ENCODE measurements around the gene UBL5. TPM values are rescaled to one million over a fixed set of nuclear protein-coding genes. Genes with fewer than 3 reads are reported as not detected.

UBL5 gene
- total RNA-seq, 1 donor = 111 TPM

GRCh38 chr19:9796113-9796773 is 31.5 kb upstream of the UBL5 start:
- DNase-seq (ENCODE audit: insufficient read length, low spot score, missing footprints) = peak; percentile 85
- H3K79me2 ChIP-seq (ENCODE audit: insufficient read depth, low read length) = no peaks in the 10 kb centered on the region
- H3K4me2 ChIP-seq (ENCODE audit: insufficient read depth, low read length) = no peak overlapping the region
- peak overlapping the region; percentile 13 for H2AFZ ChIP-seq (ENCODE audit: low read length)
- no peaks in the 10 kb centered on the region for H4K20me1 ChIP-seq (ENCODE audit: insufficient read depth, low read length)
- peaks cover 5% of the 10 kb centered on the region for H3K4me1 ChIP-seq (ENCODE audit: insufficient read depth, low read length)
- H3K36me3 ChIP-seq (ENCODE audit: insufficient read depth, low read length) = no peaks in the 10 kb centered on the region
- peak; percentile 89 for TF ChIP-seq CTCF (IDR thresholded peaks at IDR 0.05; ENCODE audit: extremely low read depth, low read depth, low read length)
- no peaks in the 10 kb centered on the region for H3K9me3 ChIP-seq (ENCODE audit: low read depth, low read length)
- H3K27ac ChIP-seq (ENCODE audit: low read depth, low read length) = no peak overlapping the region
- no peaks in the 10 kb centered on the region for H3K27me3 ChIP-seq (ENCODE audit: insufficient read depth, low read length)
- H3K4me3 ChIP-seq (ENCODE audit: insufficient read depth, low read length) = no peak overlapping the region

- Histone ChIP-seq H3K27me3 (ENCODE audit: insufficient read depth, low read length) (no peaks in the 10 kb centered on the region), H3K79me2 (ENCODE audit: insufficient read depth, low read length) (no peaks in the 10 kb centered on the region), H3K4me3 (ENCODE audit: insufficient read depth, low read length) (no peak overlapping the region), H3K9me3 (ENCODE audit: low read depth, low read length) (no peaks in the 10 kb centered on the region), H2AFZ (ENCODE audit: low read length) (no peak overlapping the region), H4K20me1 (ENCODE audit: insufficient read depth, low read length) (no peaks in the 10 kb centered on the region), H3K4me2 (ENCODE audit: insufficient read depth, low read length) (no peak overlapping the region), H3K27ac (ENCODE audit: low read depth, low read length) (no peak overlapping the region), H3K4me1 (ENCODE audit: insufficient read depth, low read length) (peaks cover 2% of the 10 kb centered on the region), H3K36me3 (ENCODE audit: insufficient read depth, low read length) (no peaks in the 10 kb centered on the region)
- no peak for TF ChIP-seq CTCF (IDR thresholded peaks at IDR 0.05; ENCODE audit: extremely low read depth, low read depth, low read length)
- no peak for DNase-seq (ENCODE audit: insufficient read length, low spot score, missing footprints)
These were observed 29.8 kb upstream of the UBL5 start for GRCh38 chr19:9797871-9798270.

GRCh38 chr19:9799162-9799561 is 28.6 kb upstream of the UBL5 start:
- Histone ChIP-seq H3K27me3 (ENCODE audit: insufficient read depth, low read length) (no peaks in the 10 kb centered on the region), H2AFZ (ENCODE audit: low read length) (no peak overlapping the region), H3K27ac (ENCODE audit: low read depth, low read length) (no peak overlapping the region), H4K20me1 (ENCODE audit: insufficient read depth, low read length) (no peaks in the 10 kb centered on the region), H3K4me2 (ENCODE audit: insufficient read depth, low read length) (no peak overlapping the region), H3K36me3 (ENCODE audit: insufficient read depth, low read length) (no peaks in the 10 kb centered on the region), H3K79me2 (ENCODE audit: insufficient read depth, low read length) (no peaks in the 10 kb centered on the region), H3K9me3 (ENCODE audit: low read depth, low read length) (no peaks in the 10 kb centered on the region), H3K4me1 (ENCODE audit: insufficient read depth, low read length) (peaks cover 2% of the 10 kb centered on the region), H3K4me3 (ENCODE audit: insufficient read depth, low read length) (no peak overlapping the region)
- peak; percentile 81 for DNase-seq (ENCODE audit: insufficient read length, low spot score, missing footprints)
- no peak for TF ChIP-seq CTCF (IDR thresholded peaks at IDR 0.05; ENCODE audit: extremely low read depth, low read depth, low read length)

- no peak overlapping the region for H3K27ac ChIP-seq (ENCODE audit: low read depth, low read length)
- no peaks in the 10 kb centered on the region for H4K20me1 ChIP-seq (ENCODE audit: insufficient read depth, low read length)
- no peak overlapping the region for H3K4me2 ChIP-seq (ENCODE audit: insufficient read depth, low read length)
- no peaks in the 10 kb centered on the region for H3K79me2 ChIP-seq (ENCODE audit: insufficient read depth, low read length)
- H3K4me1 ChIP-seq (ENCODE audit: insufficient read depth, low read length) = no peaks in the 10 kb centered on the region
- no peak for TF ChIP-seq CTCF (IDR thresholded peaks at IDR 0.05; ENCODE audit: extremely low read depth, low read depth, low read length)
- no peaks in the 10 kb centered on the region for H3K27me3 ChIP-seq (ENCODE audit: insufficient read depth, low read length)
- DNase-seq (ENCODE audit: insufficient read length, low spot score, missing footprints) = peak; percentile 31
- no peak overlapping the region for H2AFZ ChIP-seq (ENCODE audit: low read length)
- H3K4me3 ChIP-seq (ENCODE audit: insufficient read depth, low read length) = no peak overlapping the region
- peaks cover 5% of the 10 kb centered on the region for H3K36me3 ChIP-seq (ENCODE audit: insufficient read depth, low read length)
- H3K9me3 ChIP-seq (ENCODE audit: low read depth, low read length) = no peaks in the 10 kb centered on the region
These were observed 25.7 kb upstream of the UBL5 start for GRCh38 chr19:9801976-9802375.

Measured in osteoblast (primary cell).